Subcutaneous abdominal adipose tissue (tissue), 5 donors: ENCODE measurements around the gene CHRDL2.

ENCODE experiments used
- H3K27ac ChIP-seq: one replicate; pipeline ENCODE4 v1.7.0; 2013; ENCODE audit warnings: low read depth, mild to moderate bottlenecking, inconsistent platforms, low read length, moderate library complexity
- H3K27me3 ChIP-seq, 5 donors: one replicate each; pipeline ENCODE4 v1.7.0; 2013; ENCODE audit warnings: low read length in 5 of 5, inconsistent platforms in 1 of 5; ENCODE audit not compliant: control insufficient read depth in 5 of 5, insufficient read depth in 4 of 5
- H3K36me3 ChIP-seq, 5 donors: one replicate each; pipeline ENCODE4 v1.7.0; 2013; ENCODE audit warnings: low read length in 5 of 5; ENCODE audit not compliant: control insufficient read depth in 5 of 5, insufficient read depth in 5 of 5
- H3K4me1 ChIP-seq, 5 donors: one replicate each; pipeline ENCODE4 v1.7.0; 2013; ENCODE audit warnings: low read length in 5 of 5, mild to moderate bottlenecking in 3 of 5, moderate library complexity in 1 of 5; ENCODE audit not compliant: control insufficient read depth in 5 of 5, insufficient read depth in 5 of 5
- H3K4me3 ChIP-seq, 5 donors: one replicate each; pipeline ENCODE4 v1.7.0; 2013; ENCODE audit warnings: low read length in 5 of 5, low read depth in 1 of 5
- H3K9ac ChIP-seq, 5 donors: one replicate each; pipeline ENCODE4 v1.7.0; 2013; ENCODE audit warnings: low read length in 5 of 5, mild to moderate bottlenecking in 4 of 5, moderate library complexity in 3 of 5
- H3K9me3 ChIP-seq, 5 donors: one replicate each; pipeline ENCODE4 v1.7.0; 2013; ENCODE audit warnings: low read length in 5 of 5; ENCODE audit not compliant: control insufficient read depth in 5 of 5
- donor health status: healthy.
- donor health status: healthy.
- donor health status: healthy.
- donor health status: healthy.
- donor health status: healthy.

The CHRDL2 gene

DNA sequence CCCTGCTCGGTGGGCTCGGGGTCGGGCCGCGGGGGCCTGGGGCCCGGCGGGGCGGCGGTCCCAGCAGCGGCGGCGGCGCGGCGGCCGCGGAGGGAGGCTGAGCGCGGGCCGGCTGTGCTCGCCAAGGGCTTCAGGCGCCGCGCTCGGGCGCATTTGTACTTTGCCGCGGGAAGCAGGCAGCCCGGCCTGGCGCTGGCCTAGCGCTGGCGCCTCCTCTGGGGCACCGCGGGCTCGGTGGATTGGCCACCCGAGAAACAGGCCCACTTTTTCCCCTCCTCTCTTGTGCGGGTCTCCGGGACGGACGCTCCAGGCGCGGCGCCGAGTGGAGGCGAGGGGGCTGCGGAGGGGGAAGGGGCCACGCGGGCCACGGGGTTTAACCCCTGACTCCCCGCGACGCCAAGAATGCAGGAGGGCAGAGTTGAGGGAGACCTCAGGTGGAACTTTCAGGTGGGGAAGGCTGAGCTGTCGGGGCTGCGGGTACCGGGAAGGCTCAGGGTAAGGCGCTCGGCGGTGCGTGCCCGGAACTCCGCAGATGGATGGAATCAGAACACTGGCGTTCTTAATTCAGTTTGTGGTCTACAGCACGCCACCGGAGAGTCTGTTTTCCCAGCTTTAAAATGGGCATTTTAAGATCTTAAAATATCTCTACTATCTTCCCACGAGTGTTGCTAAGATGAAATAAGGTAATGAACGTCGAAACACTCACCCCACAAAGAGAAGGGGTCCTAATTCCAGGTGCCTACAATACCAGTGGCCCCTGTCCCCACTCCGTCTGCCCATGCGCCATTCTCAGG lies at the start of gene CHRDL2:
Gene CHRDL2, minus strand, starts transcription at position 126 of the 794 bp plus-strand sequence. CDS start 538 bp downstream, outside the sequence.
- Histone ChIP-seq H3K27ac (no peak within 1 kb of the TSS), H3K4me3 (peak within 1 kb of the TSS in 2 of 5 donors; percentile 16 to 41), H3K27me3 (peaks cover 24 to 36% (median 29%) of the 10 kb centered on the region in 5 donors), H3K4me1 (peaks cover 0 to 11% (median 5%) of the 10 kb centered on the region in 5 donors), H3K9ac (no peak within 1 kb of the TSS), H3K9me3 (no peaks in the 10 kb centered on the region), H3K36me3 (no peaks in the 10 kb centered on the region)

- peaks cover 2 to 23% (median 17%) of the 10 kb centered on the region in 5 donors for H3K4me1 ChIP-seq
Measured at GRCh38 chr11:74780248-74781005, 49.2 kb upstream of the CHRDL2 start.

GRCh38 chr11:74778581-74778980 lies 47.4 kb upstream of the CHRDL2 start:
- Histone ChIP-seq H3K36me3 (no peaks in the 10 kb centered on the region), H3K4me3 (no peak overlapping the region), H3K9me3 (no peaks in the 10 kb centered on the region), H3K27ac (no peak overlapping the region), H3K9ac (no peak overlapping the region), H3K4me1 (peaks cover under 1 to 14% (median 8%) of the 10 kb centered on the region in 5 donors), H3K27me3 (no peaks in the 10 kb centered on the region)

More at GRCh38 chr11:74780248-74781005, 49.2 kb upstream of the CHRDL2 start:
- no peak overlapping the region for H3K27ac ChIP-seq
- no peaks in the 10 kb centered on the region for H3K27me3 ChIP-seq
- no peak overlapping the region for H3K4me3 ChIP-seq
- H3K36me3 ChIP-seq: no peaks in the 10 kb centered on the region
- H3K9ac ChIP-seq: no peak overlapping the region
- H3K9me3 ChIP-seq: no peaks in the 10 kb centered on the region

DNA sequence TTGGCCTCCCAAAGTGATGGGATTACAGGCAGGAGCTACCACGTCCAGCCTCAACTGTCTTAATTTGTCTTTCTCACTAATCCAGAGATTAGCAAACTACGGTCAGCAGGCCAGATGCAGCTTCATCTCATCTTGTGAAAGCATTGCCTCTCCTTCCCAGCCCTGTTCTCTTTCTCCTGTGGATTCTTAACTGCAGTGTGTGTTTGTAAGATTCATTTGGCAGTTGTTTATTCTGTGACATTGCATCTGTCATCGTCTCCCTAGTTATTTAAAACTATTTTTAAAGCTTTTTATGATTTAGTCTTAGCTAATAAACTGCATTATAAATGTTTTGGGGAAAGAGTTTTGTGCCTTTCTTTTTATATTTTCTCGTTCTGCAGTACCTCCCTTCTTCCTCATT lies 46.7 kb upstream of the CHRDL2 start:
- Histone ChIP-seq H3K36me3 (no peaks in the 10 kb centered on the region), H3K27me3 (no peaks in the 10 kb centered on the region), H3K27ac (no peak overlapping the region), H3K9ac (no peak overlapping the region), H3K9me3 (no peaks in the 10 kb centered on the region), H3K4me3 (no peak overlapping the region), H3K4me1 (peaks cover 0 to 8% (median 1%) of the 10 kb centered on the region in 5 donors)

- Histone ChIP-seq H3K27me3 (no peaks in the 10 kb centered on the region), H3K9me3 (no peaks in the 10 kb centered on the region), H3K27ac (no peak overlapping the region), H3K9ac (no peak overlapping the region), H3K4me3 (no peak overlapping the region), H3K4me1 (peaks cover 0 to 6% (median 0%) of the 10 kb centered on the region in 5 donors), H3K36me3 (no peaks in the 10 kb centered on the region)
Measured at GRCh38 chr11:74777038-74777437, 45.8 kb upstream of the CHRDL2 start.

GRCh38 chr11:74776546-74776945 lies 45.3 kb upstream of the CHRDL2 start:
- H3K4me1 ChIP-seq: peaks cover 0 to 6% (median 0%) of the 10 kb centered on the region in 5 donors

DNA sequence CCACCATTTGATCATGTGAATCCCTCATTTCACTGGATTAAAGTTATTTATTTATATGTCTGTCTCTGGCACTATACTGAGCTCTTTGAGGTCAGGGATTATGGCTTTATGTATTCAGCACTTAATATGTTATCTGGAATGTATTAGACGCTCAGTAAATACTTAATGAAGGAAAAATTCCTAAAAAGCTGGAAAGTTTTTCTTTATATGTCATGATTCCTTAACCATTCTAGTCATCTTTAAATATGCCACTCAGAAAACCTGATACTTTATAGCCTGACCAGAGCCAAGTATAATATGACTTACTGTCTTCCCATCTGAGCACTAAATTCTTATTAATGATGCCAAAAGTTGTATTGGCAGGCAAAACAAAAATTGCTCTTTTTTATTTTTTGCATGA lies 44.5 kb upstream of the CHRDL2 start:
- no peak overlapping the region for H3K9ac ChIP-seq
- no peaks in the 10 kb centered on the region for H3K9me3 ChIP-seq
- H3K4me1 ChIP-seq: peaks cover 0 to 6% (median 0%) of the 10 kb centered on the region in 5 donors
- H3K27me3 ChIP-seq: no peaks in the 10 kb centered on the region
- H3K36me3 ChIP-seq: no peaks in the 10 kb centered on the region
- H3K27ac ChIP-seq: no peak overlapping the region
- H3K4me3 ChIP-seq: no peak overlapping the region

More at GRCh38 chr11:74776546-74776945, 45.3 kb upstream of the CHRDL2 start:
- Histone ChIP-seq H3K27ac (no peak overlapping the region), H3K4me3 (no peak overlapping the region), H3K27me3 (no peaks in the 10 kb centered on the region), H3K36me3 (no peaks in the 10 kb centered on the region), H3K9ac (no peak overlapping the region), H3K9me3 (no peaks in the 10 kb centered on the region)

DNA sequence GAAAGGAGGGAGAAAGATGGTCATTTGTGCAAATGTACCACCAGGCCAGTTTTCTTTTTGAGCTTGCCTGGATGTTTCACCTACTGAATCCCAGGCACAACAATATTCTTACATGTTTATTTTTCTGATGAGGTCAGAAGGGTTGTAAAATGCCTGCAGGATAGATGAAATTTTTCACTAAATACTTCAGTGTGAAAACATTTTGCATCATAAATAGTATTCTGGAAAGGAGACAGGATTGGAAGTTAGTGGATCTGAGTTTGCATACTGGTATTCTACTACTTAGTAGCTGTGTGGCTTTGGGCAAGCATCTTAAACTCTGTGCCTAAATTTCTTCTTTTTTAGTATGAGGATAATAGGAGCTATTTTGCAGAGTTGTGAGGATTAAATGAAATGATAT lies 42.2 kb upstream of the CHRDL2 start:
- Histone ChIP-seq H3K4me1 (peaks cover 0 to 6% (median 0%) of the 10 kb centered on the region in 5 donors), H3K4me3 (no peak overlapping the region), H3K27ac (no peak overlapping the region), H3K27me3 (no peaks in the 10 kb centered on the region), H3K9ac (no peak overlapping the region), H3K36me3 (no peaks in the 10 kb centered on the region), H3K9me3 (no peaks in the 10 kb centered on the region)

GRCh38 chr11:74771139-74771538 lies 39.9 kb upstream of the CHRDL2 start:
- no peaks in the 10 kb centered on the region for H3K36me3 ChIP-seq
- H3K4me3 ChIP-seq: no peak overlapping the region
- H3K9me3 ChIP-seq: no peaks in the 10 kb centered on the region

GRCh38 chr11:74770456-74770855 lies 39.2 kb upstream of the CHRDL2 start:
- H3K27ac ChIP-seq: no peak overlapping the region
- no peaks in the 10 kb centered on the region for H3K9me3 ChIP-seq
- H3K27me3 ChIP-seq: no peaks in the 10 kb centered on the region
- H3K4me3 ChIP-seq: no peak overlapping the region
- peaks cover 0 to 3% (median 0%) of the 10 kb centered on the region in 5 donors for H3K4me1 ChIP-seq
- H3K9ac ChIP-seq: no peak overlapping the region
- no peaks in the 10 kb centered on the region for H3K36me3 ChIP-seq

More at GRCh38 chr11:74771139-74771538, 39.9 kb upstream of the CHRDL2 start:
- no peak overlapping the region for H3K27ac ChIP-seq
- H3K4me1 ChIP-seq: peaks cover 0 to 3% (median 0%) of the 10 kb centered on the region in 5 donors
- H3K27me3 ChIP-seq: no peaks in the 10 kb centered on the region
- H3K9ac ChIP-seq: no peak overlapping the region
